ENCODE results near the gene SAMD4A.

- TF ChIP-seq, protein P1, sequence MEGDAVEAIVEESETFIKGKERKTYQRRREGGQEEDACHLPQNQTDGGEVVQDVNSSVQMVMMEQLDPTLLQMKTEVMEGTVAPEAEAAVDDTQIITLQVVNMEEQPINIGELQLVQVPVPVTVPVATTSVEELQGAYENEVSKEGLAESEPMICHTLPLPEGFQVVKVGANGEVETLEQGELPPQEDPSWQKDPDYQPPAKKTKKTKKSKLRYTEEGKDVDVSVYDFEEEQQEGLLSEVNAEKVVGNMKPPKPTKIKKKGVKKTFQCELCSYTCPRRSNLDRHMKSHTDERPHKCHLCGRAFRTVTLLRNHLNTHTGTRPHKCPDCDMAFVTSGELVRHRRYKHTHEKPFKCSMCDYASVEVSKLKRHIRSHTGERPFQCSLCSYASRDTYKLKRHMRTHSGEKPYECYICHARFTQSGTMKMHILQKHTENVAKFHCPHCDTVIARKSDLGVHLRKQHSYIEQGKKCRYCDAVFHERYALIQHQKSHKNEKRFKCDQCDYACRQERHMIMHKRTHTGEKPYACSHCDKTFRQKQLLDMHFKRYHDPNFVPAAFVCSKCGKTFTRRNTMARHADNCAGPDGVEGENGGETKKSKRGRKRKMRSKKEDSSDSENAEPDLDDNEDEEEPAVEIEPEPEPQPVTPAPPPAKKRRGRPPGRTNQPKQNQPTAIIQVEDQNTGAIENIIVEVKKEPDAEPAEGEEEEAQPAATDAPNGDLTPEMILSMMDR (IDR thresholded peaks at IDR 0.05) = no peak
- no peak for TF ChIP-seq POLR2A (IDR thresholded peaks at IDR 0.05)
These were observed 16.4 kb upstream of the SAMD4A start for GRCh38 chr14:54550514-54550913.
